ENCODE data around the gene CUX1.
"Not testable (repeated sequence)": the region's sequence is repeated elsewhere in the genome, so short reads cannot be mapped to it uniquely, and the experiment has no call there.

CUX1 gene

GRCh38 chr7:102042796-102043195, 225.4 kb downstream of the CUX1 start:
- CTCF ChIA-PET, H3K4me3 Mint-ChIP-seq: not testable (repeated sequence)

GRCh38 chr7:102044641-102044983, 227.2 kb downstream of the CUX1 start:
- no peaks in the 10 kb centered on the region for H3K9me3 Mint-ChIP-seq
- peaks cover 3% of the 10 kb centered on the region for H3K27me3 Mint-ChIP-seq
- no peak overlapping the region for H3K4me3 Mint-ChIP-seq
- CTCF ChIA-PET: no interaction called here
- H3K27ac Mint-ChIP-seq: no peak overlapping the region
- H3K4me1 Mint-ChIP-seq: no peaks in the 10 kb centered on the region
- no peaks in the 10 kb centered on the region for H3K36me3 Mint-ChIP-seq
- no peak for DNase-seq

More at GRCh38 chr7:102042796-102043195, 225.4 kb downstream of the CUX1 start:
- H3K36me3 Mint-ChIP-seq, H3K27ac Mint-ChIP-seq, H3K4me1 Mint-ChIP-seq, H3K27me3 Mint-ChIP-seq, DNase-seq, H3K9me3 Mint-ChIP-seq: not testable (repeated sequence)

DNA sequence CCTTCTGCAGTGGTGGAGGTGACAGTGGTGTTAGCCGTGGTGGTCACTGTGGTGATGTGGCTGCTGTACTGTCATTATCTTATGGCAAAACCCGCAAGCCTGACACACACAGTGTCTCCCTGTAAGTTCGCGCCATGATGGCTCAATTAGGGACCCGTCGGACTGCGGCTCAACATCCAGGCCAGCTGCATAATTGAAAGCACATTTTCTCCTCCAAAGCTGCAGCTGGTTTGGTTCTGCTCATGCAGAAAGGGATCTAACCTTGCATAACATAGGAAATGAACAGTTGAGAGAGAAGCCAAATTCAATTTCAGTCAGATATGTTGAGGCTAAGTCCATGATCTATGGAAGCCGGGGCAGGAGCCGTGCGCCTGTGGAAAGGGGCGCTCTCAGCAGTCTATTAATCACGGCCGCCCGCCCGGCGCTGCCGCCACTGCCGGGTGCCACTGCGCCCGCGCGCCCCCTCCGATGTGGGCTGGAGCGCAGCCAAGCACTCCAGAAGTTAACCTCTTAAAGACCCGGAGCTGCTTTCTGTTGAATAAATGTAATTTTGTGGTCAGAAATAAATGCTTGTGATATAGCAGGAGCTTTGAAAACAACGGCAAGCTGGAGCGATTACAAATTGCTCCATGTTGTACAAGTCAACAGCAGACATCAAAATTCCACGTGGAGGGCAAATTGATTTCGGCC, 227.7 kb downstream of the CUX1 start:
- Mint-ChIP-seq H3K36me3 (no peaks in the 10 kb centered on the region), H3K9me3 (no peaks in the 10 kb centered on the region), H3K4me1 (no peaks in the 10 kb centered on the region), H3K27ac (no peak overlapping the region), H3K27me3 (peaks cover 3% of the 10 kb centered on the region), H3K4me3 (no peak overlapping the region)
- no peak for DNase-seq
- CTCF ChIA-PET: interaction anchor here (1.0 kb wide), 1 partner anchor 249 kb away, joined by 3 read pairs; no protein-coding TSS in a partner anchor

- H3K36me3 Mint-ChIP-seq: no peaks in the 10 kb centered on the region
- H3K27ac Mint-ChIP-seq: no peak overlapping the region
- H3K9me3 Mint-ChIP-seq: no peaks in the 10 kb centered on the region
- H3K4me3 Mint-ChIP-seq: no peak overlapping the region
- CTCF ChIA-PET: interaction anchor here (0.5 to 1.0 kb wide), 2 partner anchors 47 to 250 kb away, joined by 3 read pairs; no protein-coding TSS in a partner anchor
- H3K27me3 Mint-ChIP-seq: peaks cover 3% of the 10 kb centered on the region
- no peak for DNase-seq
- H3K4me1 Mint-ChIP-seq: no peaks in the 10 kb centered on the region
These were observed 228.4 kb downstream of the CUX1 start for GRCh38 chr7:102045681-102046372.

GRCh38 chr7:102046373-102047117, 229.1 kb downstream of the CUX1 start:
- no peak overlapping the region for H3K27ac Mint-ChIP-seq
- H3K36me3 Mint-ChIP-seq: no peaks in the 10 kb centered on the region
- H3K9me3 Mint-ChIP-seq: no peaks in the 10 kb centered on the region
- DNase-seq: no peak
- H3K4me3 Mint-ChIP-seq: no peak overlapping the region
- no peaks in the 10 kb centered on the region for H3K4me1 Mint-ChIP-seq
- CTCF ChIA-PET: interaction anchor here (0.5 kb wide), 1 partner anchor 46 kb away, joined by 3 read pairs; no protein-coding TSS in a partner anchor
- H3K27me3 Mint-ChIP-seq: peaks cover 3% of the 10 kb centered on the region

- CTCF ChIA-PET: no interaction called here
- Mint-ChIP-seq H3K27me3 (peaks cover 3% of the 10 kb centered on the region), H3K4me3 (no peak overlapping the region), H3K36me3 (no peaks in the 10 kb centered on the region), H3K4me1 (no peaks in the 10 kb centered on the region), H3K27ac (no peak overlapping the region), H3K9me3 (no peaks in the 10 kb centered on the region)
- no peak for DNase-seq
These were observed 229.7 kb downstream of the CUX1 start for GRCh38 chr7:102047167-102047566.

DNA sequence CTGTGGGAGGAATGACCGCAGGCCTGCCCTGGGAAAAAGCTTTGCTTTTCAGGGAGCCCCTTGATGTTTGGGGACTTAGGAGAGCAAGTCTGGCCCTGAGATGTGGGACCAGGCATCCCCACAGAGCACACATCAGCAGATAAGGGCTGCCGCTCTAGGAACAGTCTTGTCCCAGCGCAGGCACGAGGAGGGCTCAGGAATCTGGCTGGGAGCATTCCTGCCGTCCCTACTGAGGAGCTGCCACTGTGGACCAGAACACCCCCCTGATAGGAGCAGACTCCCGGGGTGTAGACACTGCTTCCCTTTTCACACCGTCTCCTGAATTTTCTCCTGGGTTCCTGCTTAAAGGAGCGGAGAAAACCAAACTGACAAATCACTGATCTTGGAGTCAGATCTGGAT, 232.3 kb downstream of the CUX1 start:
- no peak for DNase-seq
- CTCF ChIA-PET: no interaction called here
- no peaks in the 10 kb centered on the region for H3K4me1 Mint-ChIP-seq

GRCh38 chr7:102050864-102051460, 233.5 kb downstream of the CUX1 start:
- Mint-ChIP-seq H3K27me3 (no peaks in the 10 kb centered on the region), H3K36me3 (no peaks in the 10 kb centered on the region), H3K27ac (no peak overlapping the region), H3K9me3 (peaks cover 13% of the 10 kb centered on the region), H3K4me3 (no peak overlapping the region), H3K4me1 (peaks cover 7% of the 10 kb centered on the region)
- no peak for DNase-seq
- CTCF ChIA-PET: no interaction called here

More for the DNA sequence above, 232.3 kb downstream of the CUX1 start:
- H3K36me3 Mint-ChIP-seq: no peaks in the 10 kb centered on the region
- peaks cover 3% of the 10 kb centered on the region for H3K27me3 Mint-ChIP-seq
- peaks cover 9% of the 10 kb centered on the region for H3K9me3 Mint-ChIP-seq
- H3K27ac Mint-ChIP-seq: no peak overlapping the region
- H3K4me3 Mint-ChIP-seq: no peak overlapping the region

- not testable (repeated sequence) for H3K4me1 Mint-ChIP-seq, DNase-seq, H3K4me3 Mint-ChIP-seq, H3K27ac Mint-ChIP-seq, H3K36me3 Mint-ChIP-seq, H3K27me3 Mint-ChIP-seq
- H3K9me3 Mint-ChIP-seq: peaks cover 13% of the 10 kb centered on the region
- CTCF ChIA-PET: interaction anchor here (0.8 kb wide), 1 partner anchor 200 kb away, joined by 4 read pairs; no protein-coding TSS in a partner anchor
These were observed 234.3 kb downstream of the CUX1 start for GRCh38 chr7:102051736-102052135.

- DNase-seq: no peak
- Mint-ChIP-seq H3K36me3 (peaks cover 2% of the 10 kb centered on the region), H3K4me3 (no peak overlapping the region), H3K9me3 (peaks cover 13% of the 10 kb centered on the region), H3K27me3 (no peaks in the 10 kb centered on the region), H3K4me1 (peaks cover 7% of the 10 kb centered on the region), H3K27ac (no peak overlapping the region)
- CTCF ChIA-PET: no interaction called here
These were observed 236.7 kb downstream of the CUX1 start for GRCh38 chr7:102054158-102054557.

DNA sequence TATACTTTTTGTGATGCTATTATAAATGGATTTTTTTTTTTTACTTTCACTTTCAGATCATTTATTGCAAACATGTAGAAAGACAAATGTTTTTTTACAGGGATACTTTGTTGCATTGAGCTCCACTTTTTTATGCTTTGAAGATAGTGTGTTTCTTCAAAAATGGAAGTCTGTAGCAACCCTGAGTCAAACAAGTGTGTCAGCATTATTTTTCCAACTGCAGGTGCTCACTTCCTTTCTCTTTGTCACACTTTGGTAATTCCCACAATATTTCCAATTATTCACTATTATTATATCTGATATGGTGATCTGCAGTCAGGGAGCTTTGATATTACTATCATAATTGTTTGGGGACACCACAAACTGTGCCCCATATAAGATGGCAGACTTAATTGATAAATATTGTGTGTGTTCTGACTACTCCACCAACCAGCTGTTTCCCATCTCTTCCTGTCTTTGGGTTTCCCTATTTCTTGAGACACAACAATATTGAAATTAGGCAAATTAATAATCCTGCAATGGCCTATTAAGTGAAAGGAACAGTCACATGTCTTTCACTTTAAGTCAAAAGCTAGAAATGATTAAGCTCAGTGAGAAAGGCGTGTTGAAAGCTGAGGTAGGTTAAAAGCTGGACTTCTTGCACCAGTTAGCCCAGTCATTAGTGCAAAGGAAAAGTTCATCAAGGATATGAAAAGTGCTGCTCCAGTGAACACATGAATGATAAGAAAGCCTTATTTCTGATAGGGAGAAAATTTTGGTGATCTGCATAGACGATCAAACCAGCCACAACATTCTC, 238.0 kb downstream of the CUX1 start:
- no peak for DNase-seq
- CTCF ChIA-PET: no interaction called here
- peaks cover 7% of the 10 kb centered on the region for H3K4me1 Mint-ChIP-seq
- H3K9me3 Mint-ChIP-seq: peaks cover 13% of the 10 kb centered on the region
- no peak overlapping the region for H3K27ac Mint-ChIP-seq
- no peaks in the 10 kb centered on the region for H3K27me3 Mint-ChIP-seq
- H3K4me3 Mint-ChIP-seq: no peak overlapping the region
- H3K36me3 Mint-ChIP-seq: peaks cover 2% of the 10 kb centered on the region

GRCh38 chr7:102059524-102059923, 242.1 kb downstream of the CUX1 start:
- CTCF ChIA-PET: no interaction called here
- DNase-seq: no peak
- no peaks in the 10 kb centered on the region for H3K27me3 Mint-ChIP-seq
- peaks cover 4% of the 10 kb centered on the region for H3K9me3 Mint-ChIP-seq
- H3K36me3 Mint-ChIP-seq: peaks cover 2% of the 10 kb centered on the region
- H3K27ac Mint-ChIP-seq: no peak overlapping the region
- no peak overlapping the region for H3K4me3 Mint-ChIP-seq
- H3K4me1 Mint-ChIP-seq: peaks cover 13% of the 10 kb centered on the region

DNA sequence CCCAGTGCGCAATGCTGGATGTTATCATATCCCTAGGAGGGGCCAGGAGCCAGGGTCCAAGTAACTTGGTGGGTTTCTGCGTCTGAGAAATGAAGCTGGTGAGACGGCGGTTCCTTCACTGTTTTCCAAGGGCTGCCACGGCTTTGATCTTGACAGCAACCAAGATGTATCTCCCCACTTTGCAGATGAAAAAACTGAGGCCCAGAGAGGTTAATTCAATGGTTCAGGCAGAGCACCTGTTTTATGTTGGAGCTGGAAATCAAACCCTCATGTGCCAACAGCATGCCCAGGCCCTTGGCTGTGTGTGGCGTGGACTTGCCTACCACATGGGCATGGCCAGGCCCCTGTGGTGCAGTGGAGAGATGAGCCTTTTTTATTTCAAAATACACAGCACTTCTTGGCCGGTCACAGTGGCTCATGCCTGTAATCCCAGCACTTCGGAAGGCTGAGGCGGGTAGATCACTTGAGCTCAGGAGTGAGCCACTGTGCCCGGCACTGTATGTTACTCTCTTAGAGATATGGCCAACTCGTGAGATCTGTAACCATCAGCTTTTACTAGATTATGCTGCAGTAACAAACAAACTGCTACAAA, 244.0 kb downstream of the CUX1 start:
- H3K27me3 Mint-ChIP-seq: no peaks in the 10 kb centered on the region
- H3K9me3 Mint-ChIP-seq: no peaks in the 10 kb centered on the region
- peaks cover 6% of the 10 kb centered on the region for H3K4me1 Mint-ChIP-seq
- peaks cover 2% of the 10 kb centered on the region for H3K36me3 Mint-ChIP-seq
- CTCF ChIA-PET: no interaction called here
- H3K27ac Mint-ChIP-seq: no peak overlapping the region
- no peak overlapping the region for H3K4me3 Mint-ChIP-seq
- DNase-seq: no peak

Data from activated naive CD4-positive, alpha-beta T cell treated with anti-CD3 and anti-CD28 coated beads, Interleukin-2, amount 10 ng/mL, durations not matched to agents 7 days and 5 days (primary cell).